C4-2B (cell line): ENCODE data around the gene KLK10.
"Not testable (repeated sequence)": the region's sequence is repeated elsewhere in the genome, so short reads cannot be mapped to it uniquely, and the experiment has no call there.

Experiments
- H3K27ac ChIP-seq: fragments of 450-650 bp; 2 replicates; pipeline ENCODE4 v1.5.1; 2017
- ZFX ChIP-seq: fragments of 450-650 bp; IDR thresholded peaks from 2 replicates; pipeline ENCODE4 v1.6.1; 2017
- TF ChIP-seq, protein P1 (sequence below): fragments of 450-650 bp; conservative IDR thresholded peaks from 2 replicates; pipeline ENCODE4 v1.5.1; 2017; ENCODE audit warnings: mild to moderate bottlenecking

KLK10 gene

DNA sequence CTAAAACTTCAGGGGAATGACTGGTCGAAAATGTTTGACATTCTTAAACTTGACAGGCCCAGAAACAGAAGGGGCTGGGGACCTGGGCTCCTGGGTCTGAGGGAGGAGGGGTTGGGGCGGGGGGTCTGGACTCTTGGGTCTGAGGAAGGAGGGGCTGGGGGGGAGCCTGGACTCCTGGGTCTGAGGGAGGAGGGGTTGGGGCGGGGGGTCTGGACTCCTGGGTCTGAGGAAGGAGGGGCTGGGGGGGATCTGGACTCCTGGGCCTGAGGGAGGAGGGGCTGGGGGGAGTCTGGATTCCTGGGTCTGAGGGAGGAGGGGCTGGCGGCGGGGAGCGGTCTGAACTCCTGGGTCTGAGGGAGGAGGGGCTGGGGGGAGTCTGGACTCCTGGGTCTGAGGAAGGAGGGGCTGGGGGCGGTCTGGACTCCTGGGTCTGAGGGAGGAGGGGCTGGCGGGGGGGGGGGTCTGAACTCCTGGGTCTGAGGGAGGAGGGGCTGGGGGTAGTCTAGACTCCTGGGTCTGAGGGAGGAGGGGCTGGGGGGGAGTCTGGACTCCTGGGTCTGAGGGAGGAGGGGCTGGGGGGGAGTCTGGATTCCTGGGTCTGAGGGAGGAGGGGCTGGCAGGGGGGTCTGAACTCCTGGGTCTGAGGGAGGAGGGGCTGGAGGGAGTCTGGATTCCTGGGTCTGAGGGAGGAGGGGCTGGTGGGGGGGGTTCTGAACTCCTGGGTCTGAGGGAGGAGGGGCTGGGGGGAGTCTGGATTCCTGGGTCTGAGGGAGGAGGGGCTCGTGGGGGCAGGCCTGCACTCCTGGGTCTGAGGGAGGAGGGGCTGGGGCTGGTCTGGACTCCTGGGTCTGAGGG is 44.6 kb downstream of the KLK10 start:
- TF ChIP-seq, protein P1, sequence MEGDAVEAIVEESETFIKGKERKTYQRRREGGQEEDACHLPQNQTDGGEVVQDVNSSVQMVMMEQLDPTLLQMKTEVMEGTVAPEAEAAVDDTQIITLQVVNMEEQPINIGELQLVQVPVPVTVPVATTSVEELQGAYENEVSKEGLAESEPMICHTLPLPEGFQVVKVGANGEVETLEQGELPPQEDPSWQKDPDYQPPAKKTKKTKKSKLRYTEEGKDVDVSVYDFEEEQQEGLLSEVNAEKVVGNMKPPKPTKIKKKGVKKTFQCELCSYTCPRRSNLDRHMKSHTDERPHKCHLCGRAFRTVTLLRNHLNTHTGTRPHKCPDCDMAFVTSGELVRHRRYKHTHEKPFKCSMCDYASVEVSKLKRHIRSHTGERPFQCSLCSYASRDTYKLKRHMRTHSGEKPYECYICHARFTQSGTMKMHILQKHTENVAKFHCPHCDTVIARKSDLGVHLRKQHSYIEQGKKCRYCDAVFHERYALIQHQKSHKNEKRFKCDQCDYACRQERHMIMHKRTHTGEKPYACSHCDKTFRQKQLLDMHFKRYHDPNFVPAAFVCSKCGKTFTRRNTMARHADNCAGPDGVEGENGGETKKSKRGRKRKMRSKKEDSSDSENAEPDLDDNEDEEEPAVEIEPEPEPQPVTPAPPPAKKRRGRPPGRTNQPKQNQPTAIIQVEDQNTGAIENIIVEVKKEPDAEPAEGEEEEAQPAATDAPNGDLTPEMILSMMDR: no peak
- no peak overlapping the region for H3K27ac ChIP-seq

- H3K27ac ChIP-seq: no peak overlapping the region
- no peak for TF ChIP-seq ZFX
- TF ChIP-seq, protein P1: no peak
Observed at GRCh38 chr19:50972795-50973376, 46.6 kb downstream of the KLK10 start.

DNA sequence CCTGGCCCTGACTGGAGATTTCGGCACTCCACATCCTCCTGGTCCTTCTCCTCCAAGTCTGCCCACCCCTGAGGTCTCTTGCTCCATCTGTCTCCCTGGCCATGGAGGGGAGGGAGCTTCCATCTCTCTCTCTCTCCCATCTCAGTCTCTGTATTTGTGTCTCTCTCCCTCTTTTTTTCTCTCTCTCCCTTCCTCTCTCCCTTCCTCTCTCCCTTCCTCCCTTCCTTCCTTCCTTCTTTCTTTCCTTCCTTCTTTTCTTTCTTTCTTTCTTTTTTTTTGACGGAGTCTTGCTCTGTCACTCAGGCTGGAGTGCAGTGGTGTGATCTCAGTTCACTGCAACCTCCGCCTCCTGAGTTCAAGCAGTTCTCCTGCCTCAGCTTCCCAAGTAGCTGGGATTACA is 49.7 kb downstream of the KLK10 start:
- not testable (repeated sequence) for H3K27ac ChIP-seq

GRCh38 chr19:50969413-50969760 is 50.1 kb downstream of the KLK10 start, which contains the start of gene KLK6:
Gene KLK6 (minus strand): TSS chr19:50969591. CDS start chr19:50968104, 1,487 bp downstream.
- no peak for TF ChIP-seq ZFX
- TF ChIP-seq, protein P1: no peak
- H3K27ac ChIP-seq: no peak within 1 kb of the TSS

GRCh38 chr19:50968716-50969412 is 50.6 kb downstream of the KLK10 start:
- TF ChIP-seq ZFX: no peak
- TF ChIP-seq, protein P1: no peak
- H3K27ac ChIP-seq: no peak overlapping the region

DNA sequence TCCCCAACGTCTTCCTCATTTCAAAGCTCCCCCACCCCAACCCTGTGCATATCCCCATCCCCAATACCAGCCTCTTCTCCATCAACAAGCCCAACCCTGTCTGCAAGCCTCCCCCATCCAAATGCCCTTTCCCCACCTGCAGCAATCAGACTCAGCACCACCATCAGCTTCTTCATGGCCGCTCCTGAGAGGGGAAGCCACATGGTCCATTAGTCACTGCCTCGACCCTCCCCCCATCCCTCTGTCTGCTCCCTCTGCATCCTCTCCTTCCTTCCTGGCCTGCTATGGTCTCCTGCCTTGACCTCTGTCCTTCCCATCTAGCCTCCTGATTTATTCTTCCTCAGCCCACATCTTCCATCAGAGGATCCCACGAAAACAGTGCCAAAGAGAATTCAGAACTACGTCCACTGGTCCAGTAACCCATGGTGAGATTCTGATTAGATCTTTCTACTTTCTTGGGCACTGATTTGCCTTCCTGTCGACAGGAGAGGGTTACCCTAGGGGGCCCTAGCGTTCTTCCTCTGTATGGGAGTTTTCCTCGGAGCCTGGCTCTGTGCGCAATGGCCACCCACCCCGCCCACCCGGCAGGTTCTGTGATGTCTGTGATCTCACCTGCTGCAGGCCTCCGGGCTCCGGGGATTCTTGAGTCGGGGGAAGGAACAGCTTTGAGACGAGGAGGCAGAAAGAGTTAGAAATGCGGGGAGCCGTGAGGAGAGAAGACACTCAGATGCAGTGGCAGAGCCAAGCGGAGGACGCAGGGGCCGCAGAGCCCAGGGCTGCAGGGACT is 51.4 kb downstream of the KLK10 start:
- TF ChIP-seq, protein P1: no peak
- no peak for TF ChIP-seq ZFX
- H3K27ac ChIP-seq: no peak overlapping the region

- TF ChIP-seq, protein P1: no peak
- TF ChIP-seq ZFX: no peak
- H3K27ac ChIP-seq: no peak overlapping the region
Observed at GRCh38 chr19:50964266-50964665, 55.2 kb downstream of the KLK10 start.
